ENCODE measurements around the gene ST6GALNAC5. TPM values are rescaled to one million over a fixed set of nuclear protein-coding genes. Genes with fewer than 3 reads are reported as not detected.
A peak's percentile ranks its signal among the peaks of the same experiment; 100 is the strongest.

The ST6GALNAC5 gene
- polyA plus RNA-seq, 1 donor from 2014 or later: not detected

DNA sequence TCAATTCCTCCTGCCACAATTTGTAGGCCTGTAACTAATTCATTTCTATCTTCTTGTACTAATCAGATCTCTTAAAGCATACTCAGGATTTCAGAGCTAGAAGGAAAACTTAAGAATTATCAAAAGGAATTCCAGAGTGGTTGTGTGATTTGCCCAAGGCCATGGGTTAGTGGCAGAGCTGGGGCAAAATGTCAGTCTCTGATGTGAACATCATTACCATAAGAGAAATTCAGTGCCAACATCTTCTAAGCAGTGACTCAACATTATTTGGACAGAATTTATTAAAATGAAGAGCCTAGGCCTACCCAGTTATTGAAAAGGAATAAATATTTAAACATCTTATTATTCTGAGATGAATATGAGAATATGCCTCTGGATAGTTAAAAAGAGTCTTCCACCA lies 14.5 kb downstream of the ST6GALNAC5 start:
- H3K4me3 Mint-ChIP-seq: no peak overlapping the region
- H3K4me1 Mint-ChIP-seq: no peaks in the 10 kb centered on the region
- H3K9me3 Mint-ChIP-seq: peaks cover 0 to 3% (median 0%) of the 10 kb centered on the region in 3 donors
- no peaks in the 10 kb centered on the region for H3K27me3 Mint-ChIP-seq
- no peak overlapping the region for H3K27ac Mint-ChIP-seq
- H3K36me3 Mint-ChIP-seq: peaks cover 1% of the 10 kb centered on the region

DNA sequence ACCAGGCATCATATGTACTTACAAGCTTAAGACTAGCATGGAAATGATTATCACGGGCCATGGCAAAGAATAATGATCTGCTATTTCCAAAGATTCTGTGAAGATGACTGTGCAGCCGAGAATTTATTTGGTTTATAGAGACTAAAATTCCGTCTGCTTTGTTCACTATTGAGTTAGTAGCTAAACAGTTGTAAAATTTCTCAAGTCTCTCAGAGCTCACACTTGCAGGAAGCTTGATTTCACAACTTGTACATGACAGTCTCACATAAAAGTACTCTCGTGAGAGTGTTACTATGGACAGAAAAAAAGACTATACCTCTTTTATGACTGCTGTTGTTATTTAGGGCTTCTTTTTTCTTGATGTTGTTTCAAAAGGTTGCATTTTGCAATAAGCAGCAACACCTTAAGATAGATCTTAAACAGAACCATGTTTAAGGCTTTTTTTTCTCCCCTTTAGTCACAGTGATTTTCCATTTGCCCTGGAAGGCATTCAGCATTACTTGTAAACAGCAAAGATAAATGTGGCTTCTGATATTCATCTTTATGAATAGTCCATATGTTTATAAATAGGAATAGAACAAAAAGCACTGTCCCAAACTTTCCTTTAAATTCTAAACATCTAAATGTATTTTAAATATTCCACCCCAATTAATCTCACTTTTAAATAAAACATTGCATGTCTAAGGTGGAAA lies 24.8 kb downstream of the ST6GALNAC5 start:
- no peak overlapping the region for H3K4me3 Mint-ChIP-seq

DNA sequence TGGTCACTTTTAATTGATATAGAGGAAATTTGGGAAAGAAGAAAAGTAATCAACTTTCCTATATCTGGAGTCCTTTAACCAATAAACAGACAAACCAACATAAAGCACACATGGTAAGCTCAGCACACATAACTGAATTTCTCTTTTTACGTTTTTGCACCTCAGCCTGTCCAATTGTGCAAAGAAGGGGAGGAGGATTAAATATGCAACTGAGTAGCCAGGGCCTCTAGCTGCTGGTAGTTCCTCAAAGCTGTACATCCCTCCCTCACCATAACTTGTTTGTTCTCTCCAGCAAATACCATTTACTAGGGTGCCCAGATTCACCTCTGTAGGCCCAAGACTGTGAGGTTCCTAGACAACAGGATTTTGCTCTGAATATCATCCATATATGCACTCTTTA lies 25.4 kb downstream of the ST6GALNAC5 start:
- Mint-ChIP-seq H3K4me3 (no peak overlapping the region), H3K4me1 (no peaks in the 10 kb centered on the region), H3K27me3 (no peaks in the 10 kb centered on the region), H3K36me3 (no peaks in the 10 kb centered on the region), H3K27ac (peak overlapping the region in 1 of 3 donors; percentile 8), H3K9me3 (peaks cover 0 to 4% (median 0%) of the 10 kb centered on the region in 3 donors)

More for the DNA sequence above, 24.8 kb downstream of the ST6GALNAC5 start:
- H3K4me1 Mint-ChIP-seq: no peaks in the 10 kb centered on the region
- H3K9me3 Mint-ChIP-seq: peaks cover 0 to 4% (median 0%) of the 10 kb centered on the region in 3 donors
- no peaks in the 10 kb centered on the region for H3K36me3 Mint-ChIP-seq
- H3K27ac Mint-ChIP-seq: no peak overlapping the region
- no peaks in the 10 kb centered on the region for H3K27me3 Mint-ChIP-seq

DNA sequence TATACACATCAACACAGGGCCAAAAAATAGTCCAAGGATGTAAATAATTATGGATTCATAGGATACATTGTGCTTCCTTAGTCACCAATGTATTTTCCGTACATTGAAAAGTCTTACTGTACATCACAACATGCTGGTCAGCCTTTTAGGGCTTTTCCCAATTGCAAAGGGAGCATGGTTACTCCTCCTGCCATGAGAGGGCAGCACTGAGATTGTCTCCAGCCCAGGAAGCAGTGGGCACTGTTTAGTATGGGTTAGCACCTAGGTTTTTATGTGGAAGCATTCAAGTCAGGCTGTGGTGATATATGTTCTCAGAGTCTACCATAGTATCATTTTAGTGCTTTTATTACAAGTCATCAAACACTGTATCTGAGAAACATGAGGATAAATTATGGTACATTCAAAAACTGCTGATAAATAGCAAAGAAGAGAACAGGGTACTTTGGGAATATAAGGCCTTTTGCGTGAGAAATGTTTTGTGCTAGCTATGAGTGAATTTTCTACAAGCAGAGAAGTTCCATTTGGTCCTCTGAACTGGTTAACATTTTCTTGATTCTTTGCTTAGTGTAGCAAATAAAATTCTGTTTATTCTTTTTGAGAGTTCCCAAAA lies 34.0 kb downstream of the ST6GALNAC5 start:
- Mint-ChIP-seq H3K36me3 (no peaks in the 10 kb centered on the region), H3K27me3 (peaks cover 10% of the 10 kb centered on the region), H3K9me3 (peaks cover 0 to 7% (median 4%) of the 10 kb centered on the region in 3 donors)

DNA sequence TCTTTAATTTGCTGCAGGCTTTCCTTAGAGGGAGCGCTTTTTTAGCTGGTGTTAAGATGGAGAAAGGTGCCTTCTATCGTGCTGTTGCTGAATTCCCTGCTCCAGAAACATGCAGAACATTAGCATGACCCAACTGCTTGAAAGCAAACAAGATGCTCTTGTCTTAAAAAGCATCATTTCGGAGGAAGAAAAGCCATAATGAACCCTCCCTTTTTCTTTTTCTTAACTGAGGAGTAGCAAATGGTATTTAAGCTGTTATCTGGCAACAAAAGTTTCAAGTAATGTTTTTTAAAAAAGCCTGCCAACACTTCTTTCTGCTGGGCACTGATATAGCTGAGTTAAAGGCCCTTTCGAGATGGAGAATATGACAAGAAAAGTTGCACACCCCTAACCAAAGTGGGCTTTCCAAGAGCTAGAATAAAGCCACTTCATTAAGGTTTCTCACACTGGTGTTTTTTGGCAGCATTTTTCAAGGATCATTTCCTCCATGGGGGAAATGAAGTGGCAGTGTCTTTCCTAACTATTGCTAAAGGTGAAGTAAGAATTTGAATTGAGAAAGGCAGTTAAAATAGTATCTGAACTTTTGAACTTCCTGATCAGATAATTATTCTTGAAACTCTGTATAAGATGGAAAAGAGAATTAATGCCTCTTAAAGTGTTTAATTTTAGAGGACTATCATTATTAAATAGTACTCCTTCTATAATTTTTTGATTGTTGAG lies 38.8 kb downstream of the ST6GALNAC5 start:
- no peaks in the 10 kb centered on the region for H3K4me1 Mint-ChIP-seq
- H3K36me3 Mint-ChIP-seq: no peaks in the 10 kb centered on the region
- no peak overlapping the region for H3K27ac Mint-ChIP-seq
- H3K27me3 Mint-ChIP-seq: peaks cover 3% of the 10 kb centered on the region
- no peak overlapping the region for H3K4me3 Mint-ChIP-seq
- peaks cover 1 to 7% (median 3%) of the 10 kb centered on the region in 3 donors for H3K9me3 Mint-ChIP-seq

More for the DNA sequence above, 34.0 kb downstream of the ST6GALNAC5 start:
- Mint-ChIP-seq H3K4me3 (no peak overlapping the region), H3K27ac (no peak overlapping the region), H3K4me1 (no peaks in the 10 kb centered on the region)

DNA sequence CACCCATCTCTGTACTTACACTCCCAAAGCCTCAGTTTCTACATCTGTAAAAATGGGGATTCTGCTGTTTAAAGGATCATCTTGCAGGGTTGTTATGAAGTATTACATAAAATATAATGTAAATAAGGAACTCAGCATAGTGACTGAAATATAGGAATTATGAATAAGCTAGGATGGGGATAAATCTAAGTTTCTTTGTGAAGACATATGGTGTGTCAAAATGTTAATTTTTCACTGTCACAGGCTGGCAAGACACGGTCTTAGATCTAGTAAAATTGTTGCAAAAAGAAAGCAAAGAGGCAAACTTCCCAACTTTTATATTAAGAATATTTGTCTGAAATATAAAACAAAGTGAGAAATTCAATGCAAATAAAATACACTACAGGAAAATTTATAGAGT lies 42.0 kb downstream of the ST6GALNAC5 start:
- Mint-ChIP-seq H3K9me3 (peaks cover 1 to 10% (median 3%) of the 10 kb centered on the region in 3 donors), H3K4me3 (no peak overlapping the region), H3K4me1 (no peaks in the 10 kb centered on the region), H3K36me3 (no peaks in the 10 kb centered on the region), H3K27ac (no peak overlapping the region), H3K27me3 (peaks cover 3% of the 10 kb centered on the region)

DNA sequence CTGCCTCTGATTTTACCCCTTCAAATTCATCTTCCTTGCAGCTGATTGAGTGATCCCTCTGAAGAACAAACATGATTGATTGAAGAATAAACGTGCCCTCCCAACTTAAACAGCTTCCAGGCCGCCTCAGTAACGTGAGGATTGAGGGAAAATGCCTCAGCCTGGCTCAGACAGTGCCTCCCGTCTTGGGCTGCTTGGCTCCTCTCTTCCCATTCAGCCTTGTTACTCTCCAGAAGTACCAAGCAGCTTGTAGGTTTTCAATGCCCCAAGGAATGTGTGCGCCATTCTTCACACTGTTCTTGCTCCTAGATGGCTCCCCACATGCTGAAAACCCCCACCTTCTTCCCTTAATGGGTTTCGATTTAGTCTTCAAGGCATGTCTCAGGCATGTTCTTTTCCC lies 51.8 kb downstream of the ST6GALNAC5 start:
- Mint-ChIP-seq H3K4me3 (no peak overlapping the region), H3K36me3 (no peaks in the 10 kb centered on the region), H3K9me3 (peaks cover 0 to 2% (median 0%) of the 10 kb centered on the region in 3 donors), H3K27me3 (peaks cover 4% of the 10 kb centered on the region), H3K27ac (peak overlapping the region in 1 of 3 donors; percentile 58), H3K4me1 (no peaks in the 10 kb centered on the region)

DNA sequence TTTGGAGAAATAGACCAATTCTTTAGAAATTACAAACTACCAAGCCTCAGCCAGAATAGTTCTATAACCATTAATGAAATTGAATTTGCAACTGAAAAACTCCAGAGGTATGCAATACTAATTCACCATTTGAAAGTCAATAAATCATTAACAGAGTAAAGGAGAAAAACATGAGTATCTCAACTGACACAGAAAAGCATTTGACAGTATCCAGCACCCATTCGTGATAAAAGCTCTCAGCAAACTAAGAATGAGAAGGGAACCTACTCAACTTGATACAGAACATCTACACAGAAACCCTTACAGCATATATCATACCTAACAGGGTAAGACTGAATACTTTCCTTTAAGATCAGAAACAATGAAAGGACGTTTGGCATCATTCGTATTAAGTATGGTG lies 54.3 kb downstream of the ST6GALNAC5 start:
- Mint-ChIP-seq H3K4me3 (no peak overlapping the region), H3K36me3 (no peaks in the 10 kb centered on the region), H3K27ac (no peak overlapping the region), H3K4me1 (no peaks in the 10 kb centered on the region), H3K9me3 (peaks cover 0 to 2% (median 0%) of the 10 kb centered on the region in 3 donors), H3K27me3 (peaks cover 4% of the 10 kb centered on the region)

DNA sequence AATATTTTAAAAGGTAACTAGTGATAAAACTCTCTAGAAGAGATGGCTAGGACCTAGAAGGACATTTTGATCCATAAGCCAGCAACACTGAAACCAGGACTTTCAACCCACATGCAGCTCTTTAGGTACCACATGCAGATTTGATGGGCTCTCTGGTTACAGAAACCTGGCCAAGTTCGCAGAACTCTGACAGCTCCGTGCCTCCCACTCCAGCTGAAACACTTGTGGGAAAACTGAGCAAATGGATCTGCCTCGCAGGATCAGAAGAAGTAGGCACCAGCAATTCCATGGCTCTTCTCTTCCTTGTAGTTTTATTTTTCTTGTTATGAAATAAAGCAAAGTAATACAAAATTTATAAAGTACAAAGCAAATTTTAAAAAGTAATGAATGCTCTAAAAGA lies 58.5 kb downstream of the ST6GALNAC5 start:
- Mint-ChIP-seq H3K4me3 (no peak overlapping the region), H3K9me3 (peaks cover 0 to 5% (median 2%) of the 10 kb centered on the region in 3 donors), H3K27ac (no peak overlapping the region), H3K36me3 (no peaks in the 10 kb centered on the region), H3K4me1 (no peaks in the 10 kb centered on the region), H3K27me3 (peaks cover 1% of the 10 kb centered on the region)

DNA sequence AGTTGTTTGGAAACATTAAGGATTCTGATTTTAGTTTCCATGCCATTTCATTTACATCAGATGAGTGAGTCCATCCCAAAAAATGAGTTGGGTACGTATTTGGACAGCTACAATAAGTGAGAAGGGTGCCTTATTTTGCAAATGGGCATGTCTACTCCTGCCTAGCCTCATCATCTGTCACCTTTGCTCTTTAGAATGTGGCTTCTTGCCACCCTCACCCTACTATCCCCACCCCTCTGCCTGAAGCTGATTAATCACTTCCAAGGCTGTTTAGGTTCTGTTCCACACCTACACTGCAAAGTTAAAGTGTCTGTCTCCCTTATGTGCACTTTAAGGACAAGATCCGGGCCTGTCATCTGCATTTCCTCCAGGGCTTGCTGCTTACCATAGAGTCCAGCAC lies 61.2 kb downstream of the ST6GALNAC5 start:
- H3K36me3 Mint-ChIP-seq: no peaks in the 10 kb centered on the region
- no peak overlapping the region for H3K27ac Mint-ChIP-seq
- H3K9me3 Mint-ChIP-seq: peaks cover 2 to 5% (median 3%) of the 10 kb centered on the region in 3 donors
- no peak overlapping the region for H3K4me3 Mint-ChIP-seq
- no peaks in the 10 kb centered on the region for H3K27me3 Mint-ChIP-seq
- H3K4me1 Mint-ChIP-seq: no peaks in the 10 kb centered on the region

DNA sequence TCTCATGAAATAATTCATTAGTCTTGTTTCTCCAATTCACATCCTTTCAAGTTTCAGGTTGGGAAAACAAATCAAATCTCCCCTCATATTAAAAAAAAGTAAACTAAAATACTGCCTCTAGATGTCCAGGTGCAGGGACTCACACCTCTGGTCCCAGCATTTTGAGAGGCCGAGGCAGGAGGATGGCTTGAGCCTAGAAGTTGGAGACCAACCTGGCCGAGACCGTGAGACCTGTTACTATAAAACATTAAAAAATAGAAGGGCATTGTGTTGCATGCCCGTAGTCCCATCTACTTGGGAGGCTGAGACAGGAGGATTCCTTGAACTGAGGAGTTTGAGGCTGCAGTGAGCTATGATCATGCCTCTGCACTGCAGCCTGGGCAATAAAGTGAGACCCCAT lies 61.9 kb downstream of the ST6GALNAC5 start:
- Mint-ChIP-seq H3K9me3 (peaks cover 2 to 5% (median 3%) of the 10 kb centered on the region in 3 donors), H3K4me1 (no peaks in the 10 kb centered on the region), H3K27me3 (no peaks in the 10 kb centered on the region), H3K4me3 (no peak overlapping the region), H3K27ac (peak overlapping the region in 1 of 3 donors; percentile 83), H3K36me3 (no peaks in the 10 kb centered on the region)

DNA sequence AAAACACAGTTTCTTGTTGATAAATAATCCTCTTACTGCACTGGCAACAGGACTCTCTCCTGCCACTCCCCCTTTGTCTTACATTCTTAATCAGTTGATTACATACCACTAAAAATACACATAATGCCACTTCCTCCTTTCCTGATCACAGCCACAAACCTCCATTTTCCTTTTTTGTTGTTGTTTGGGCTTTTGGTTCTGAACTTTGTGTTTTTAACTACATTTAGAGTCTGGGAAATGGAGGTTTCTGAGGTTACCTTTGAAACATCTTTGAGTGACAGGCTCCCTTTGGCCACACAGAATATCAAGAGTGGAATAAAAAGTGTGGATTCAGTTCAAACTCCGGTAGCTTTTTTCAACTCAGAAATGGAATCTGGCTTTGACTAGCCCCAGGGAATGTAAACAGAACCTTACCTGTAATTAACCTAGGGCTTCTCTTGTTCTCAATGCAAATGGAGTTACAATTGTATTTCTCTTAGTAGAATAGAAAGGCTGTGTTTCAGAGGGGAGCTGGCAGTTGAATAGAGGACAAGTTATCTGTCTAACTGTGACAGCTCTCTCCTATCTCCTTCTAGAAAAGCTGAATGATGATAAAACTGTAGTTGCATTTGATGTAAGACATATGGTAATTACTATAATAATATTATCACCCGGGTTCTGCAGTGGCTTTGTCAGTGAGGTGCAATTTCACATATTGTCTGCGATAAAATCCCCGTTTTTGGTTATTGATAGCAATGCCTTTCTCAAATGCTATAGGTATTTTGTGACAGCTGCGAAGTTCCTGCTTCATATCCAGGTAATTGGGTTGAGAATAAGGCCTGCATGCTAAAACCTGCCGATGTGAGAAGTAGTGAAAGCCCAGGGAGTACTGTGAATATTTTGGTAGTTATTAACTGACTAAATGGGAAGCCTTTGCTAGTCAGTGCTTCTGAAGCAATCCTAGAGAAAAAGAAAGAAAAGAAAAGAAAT lies 66.9 kb downstream of the ST6GALNAC5 start:
- Mint-ChIP-seq H3K9me3 (peaks cover 2 to 8% (median 5%) of the 10 kb centered on the region in 3 donors), H3K4me1 (peaks cover 0 to 2% (median 0%) of the 10 kb centered on the region in 3 donors), H3K27ac (no peak overlapping the region), H3K36me3 (peaks cover 3% of the 10 kb centered on the region), H3K27me3 (peaks cover 2% of the 10 kb centered on the region), H3K4me3 (no peak overlapping the region)

DNA sequence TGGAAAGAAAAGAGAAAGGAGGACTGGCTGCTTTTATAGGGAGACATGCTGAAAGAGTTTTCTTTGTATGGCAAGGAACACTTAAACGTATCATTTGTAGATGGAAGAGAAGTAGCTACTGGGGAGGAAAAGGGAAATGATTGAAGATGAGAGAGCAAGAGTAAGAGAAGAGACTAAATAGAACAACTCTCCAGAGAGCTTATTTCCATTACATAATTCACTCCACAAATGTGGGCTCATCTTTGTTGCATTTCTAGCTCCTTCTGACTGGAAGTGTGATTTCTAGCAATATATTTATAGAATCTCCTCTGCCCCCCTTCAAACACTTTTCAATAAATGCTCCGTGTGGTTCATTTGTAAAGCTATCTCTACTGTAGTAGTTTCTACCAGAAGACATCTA lies 71.0 kb downstream of the ST6GALNAC5 start:
- H3K27me3 Mint-ChIP-seq: peaks cover 2% of the 10 kb centered on the region
- peaks cover 3% of the 10 kb centered on the region for H3K36me3 Mint-ChIP-seq
- peaks cover 0 to 5% (median 0%) of the 10 kb centered on the region in 3 donors for H3K9me3 Mint-ChIP-seq
- no peak overlapping the region for H3K4me3 Mint-ChIP-seq
- no peak overlapping the region for H3K27ac Mint-ChIP-seq
- peaks cover 0 to 2% (median 0%) of the 10 kb centered on the region in 3 donors for H3K4me1 Mint-ChIP-seq

DNA sequence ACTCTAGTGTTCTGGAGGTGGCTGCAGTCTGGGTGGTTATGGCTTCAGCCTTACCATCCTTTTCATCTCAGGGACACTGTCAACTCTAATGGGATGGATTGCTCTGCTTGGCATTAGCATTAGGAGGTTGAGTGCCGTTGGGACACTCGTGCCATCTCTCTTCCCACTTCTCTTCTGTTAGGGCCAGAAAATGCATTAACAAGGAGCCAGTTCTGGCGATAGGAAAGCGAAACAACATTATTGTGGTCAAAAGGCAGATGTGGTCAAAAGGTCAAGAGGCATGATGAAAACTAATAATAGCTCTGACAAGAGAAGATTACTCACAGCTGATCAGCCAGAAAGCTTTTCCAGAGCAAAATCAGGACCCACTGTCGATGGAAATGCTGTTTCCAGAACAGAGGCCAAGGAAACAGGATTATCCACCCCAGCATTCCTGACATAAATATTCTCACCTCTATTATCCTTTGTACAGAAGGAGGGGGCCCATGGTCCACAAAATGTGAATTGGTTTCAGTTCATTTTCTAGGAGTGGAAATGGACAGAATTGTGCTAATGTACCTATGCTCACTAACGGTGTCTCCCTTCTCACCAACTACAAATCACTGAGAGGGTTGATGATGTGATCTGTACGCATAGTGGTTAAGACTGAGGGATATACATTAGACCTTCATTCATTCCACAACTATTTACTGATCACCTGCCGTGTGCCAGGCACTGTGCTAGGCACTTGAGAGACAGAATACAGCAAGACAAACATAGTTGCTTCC lies 72.0 kb downstream of the ST6GALNAC5 start:
- Mint-ChIP-seq H3K9me3 (peaks cover 0 to 5% (median 0%) of the 10 kb centered on the region in 3 donors), H3K36me3 (peaks cover 3% of the 10 kb centered on the region), H3K27ac (no peak overlapping the region), H3K4me3 (no peak overlapping the region), H3K4me1 (peaks cover 0 to 2% (median 0%) of the 10 kb centered on the region in 3 donors), H3K27me3 (peaks cover 2% of the 10 kb centered on the region)
